Neutrophil (primary cell): ENCODE results near the gene RPE65.

Experiments
- H3K27ac ChIP-seq: fragments of 200-600 bp; sonication (generic); 2 replicates; pipeline ENCODE4 v1.5.1; 2016; ENCODE audit warnings: mild to moderate bottlenecking, moderate library complexity
- H3K27me3 ChIP-seq: fragments of 200-600 bp; sonication (generic); 2 replicates; pipeline ENCODE4 v1.6.0; 2016; ENCODE audit warnings: mild to moderate bottlenecking
- H3K36me3 ChIP-seq: fragments of 200-600 bp; sonication (generic); 2 replicates; pipeline ENCODE4 v1.5.1; 2017
- H3K4me1 ChIP-seq, 2 experiments: fragments of 200-600 bp in 1 of 2; sonication (generic) in 1 of 2; 1 replicate in 1 of 2; 2 replicates in 1 of 2; pipeline versions ENCODE4 v1.5.1 to v1.6.1; 2013 to 2016; ENCODE audit warnings: low read depth in 1 of 2, low read length in 1 of 2, mild to moderate bottlenecking in 1 of 2, moderate library complexity in 1 of 2; ENCODE audit not compliant: control insufficient read depth in 1 of 2, insufficient read depth in 1 of 2
- H3K4me3 ChIP-seq, 2 experiments: fragments of 200-600 bp in 1 of 2; sonication (generic) in 1 of 2; 1 replicate in 1 of 2; 2 replicates in 1 of 2; pipeline ENCODE4 v1.5.1; 2013 to 2016; ENCODE audit warnings: low read depth in 1 of 2, low read length in 1 of 2, mild to moderate bottlenecking in 1 of 2, moderate library complexity in 1 of 2
- H3K9me3 ChIP-seq: fragments of 200-600 bp; sonication (generic); 2 replicates; pipeline ENCODE4 v1.5.1; 2016
- TF ChIP-seq, protein P1 (sequence below): fragments of 200-600 bp; sonication (generic); IDR thresholded peaks from 2 replicates; pipeline ENCODE4 v1.5.1; 2016; ENCODE audit warnings: antibody characterized with exemption

Gene RPE65

DNA sequence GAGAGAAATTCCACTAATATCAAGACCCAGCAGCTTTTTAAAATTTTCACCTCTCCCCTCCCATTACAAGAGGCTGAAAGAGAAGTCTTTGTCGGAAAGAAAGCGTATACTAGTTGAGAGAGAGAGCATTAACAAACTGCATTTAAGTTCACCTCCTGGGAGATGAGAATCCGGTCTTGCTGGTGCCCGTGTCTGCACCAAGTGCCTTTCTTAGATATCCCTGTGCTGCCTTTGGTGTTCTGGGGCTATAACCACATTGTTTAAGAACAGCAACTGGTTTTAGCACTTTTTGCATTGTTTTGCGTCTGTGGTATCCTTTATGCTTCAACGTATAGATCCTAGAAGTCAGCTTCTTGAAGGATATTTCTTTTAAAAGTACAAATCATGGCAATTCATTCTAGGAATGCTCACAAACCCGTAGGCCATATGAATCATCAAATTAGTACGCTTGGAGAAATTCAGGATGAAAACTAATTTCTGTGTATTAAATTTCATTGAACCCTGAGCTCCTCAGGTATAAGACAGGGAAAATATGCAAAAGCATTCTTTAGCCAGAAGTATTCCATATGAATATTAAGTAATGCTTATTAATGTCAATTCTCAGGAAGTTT, 3.4 kb upstream of the RPE65 start:
- TF ChIP-seq, protein P1, sequence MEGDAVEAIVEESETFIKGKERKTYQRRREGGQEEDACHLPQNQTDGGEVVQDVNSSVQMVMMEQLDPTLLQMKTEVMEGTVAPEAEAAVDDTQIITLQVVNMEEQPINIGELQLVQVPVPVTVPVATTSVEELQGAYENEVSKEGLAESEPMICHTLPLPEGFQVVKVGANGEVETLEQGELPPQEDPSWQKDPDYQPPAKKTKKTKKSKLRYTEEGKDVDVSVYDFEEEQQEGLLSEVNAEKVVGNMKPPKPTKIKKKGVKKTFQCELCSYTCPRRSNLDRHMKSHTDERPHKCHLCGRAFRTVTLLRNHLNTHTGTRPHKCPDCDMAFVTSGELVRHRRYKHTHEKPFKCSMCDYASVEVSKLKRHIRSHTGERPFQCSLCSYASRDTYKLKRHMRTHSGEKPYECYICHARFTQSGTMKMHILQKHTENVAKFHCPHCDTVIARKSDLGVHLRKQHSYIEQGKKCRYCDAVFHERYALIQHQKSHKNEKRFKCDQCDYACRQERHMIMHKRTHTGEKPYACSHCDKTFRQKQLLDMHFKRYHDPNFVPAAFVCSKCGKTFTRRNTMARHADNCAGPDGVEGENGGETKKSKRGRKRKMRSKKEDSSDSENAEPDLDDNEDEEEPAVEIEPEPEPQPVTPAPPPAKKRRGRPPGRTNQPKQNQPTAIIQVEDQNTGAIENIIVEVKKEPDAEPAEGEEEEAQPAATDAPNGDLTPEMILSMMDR, result no peak
- Histone ChIP-seq H3K27ac (no peak overlapping the region), H3K4me1 (peaks cover 13 to 17% of the 10 kb centered on the region in 2 experiments), H3K27me3 (no peaks in the 10 kb centered on the region), H3K9me3 (no peaks in the 10 kb centered on the region), H3K4me3 (no peak overlapping the region), H3K36me3 (no peaks in the 10 kb centered on the region)

DNA sequence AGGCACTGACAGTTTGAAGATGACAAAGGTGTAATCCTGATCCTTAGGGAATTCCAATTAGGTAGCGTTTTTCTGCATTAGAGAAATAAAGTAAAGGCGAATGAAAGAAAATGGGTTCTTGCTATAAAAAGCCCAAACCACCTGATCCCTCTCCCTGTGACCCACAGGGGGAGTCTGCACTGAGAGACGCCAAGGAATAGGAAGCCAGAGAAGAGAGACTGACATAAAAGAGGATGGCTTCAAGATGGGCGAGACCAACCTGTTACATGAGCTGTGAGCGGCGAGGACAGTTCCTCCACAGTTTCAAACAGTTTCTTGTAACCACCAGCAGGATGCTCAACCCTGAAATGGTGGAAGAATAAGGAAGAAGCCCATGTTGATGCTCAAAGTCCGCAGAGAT, 1.4 kb downstream of the RPE65 start:
- TF ChIP-seq, protein P1, result no peak

DNA sequence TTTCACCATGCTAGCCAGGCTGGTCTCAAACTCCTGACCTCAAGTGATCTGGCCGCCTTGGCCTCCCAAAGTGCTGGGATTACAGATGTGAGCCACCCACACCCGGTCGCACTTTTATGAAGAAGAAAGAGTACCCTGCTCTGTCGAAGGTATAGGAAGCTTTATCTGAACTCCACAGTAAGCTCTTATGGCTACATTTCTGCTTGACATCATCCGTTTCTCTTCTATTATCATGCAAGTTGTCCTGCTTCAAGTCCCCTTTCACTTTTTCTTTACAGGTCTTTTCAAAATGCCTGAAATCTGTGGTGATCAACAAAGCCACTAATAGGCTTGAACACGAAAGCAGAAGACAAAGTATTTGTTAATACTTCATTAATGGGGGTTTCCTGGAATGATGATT, 4.0 kb downstream of the RPE65 start:
- no peak overlapping the region for H3K27ac ChIP-seq
- H3K9me3 ChIP-seq, result no peaks in the 10 kb centered on the region
- H3K4me3 ChIP-seq, result no peak overlapping the region
- no peaks in the 10 kb centered on the region for H3K36me3 ChIP-seq
- H3K4me1 ChIP-seq, result peaks cover 13 to 19% of the 10 kb centered on the region in 2 experiments
- TF ChIP-seq, protein P1, result no peak
- H3K27me3 ChIP-seq, result no peaks in the 10 kb centered on the region

More for the DNA sequence above, 1.4 kb downstream of the RPE65 start:
- Histone ChIP-seq H3K9me3 (no peaks in the 10 kb centered on the region), H3K27me3 (no peaks in the 10 kb centered on the region), H3K36me3 (no peaks in the 10 kb centered on the region), H3K4me3 (no peak overlapping the region), H3K4me1 (peaks cover 13 to 19% of the 10 kb centered on the region in 2 experiments), H3K27ac (no peak overlapping the region)

DNA sequence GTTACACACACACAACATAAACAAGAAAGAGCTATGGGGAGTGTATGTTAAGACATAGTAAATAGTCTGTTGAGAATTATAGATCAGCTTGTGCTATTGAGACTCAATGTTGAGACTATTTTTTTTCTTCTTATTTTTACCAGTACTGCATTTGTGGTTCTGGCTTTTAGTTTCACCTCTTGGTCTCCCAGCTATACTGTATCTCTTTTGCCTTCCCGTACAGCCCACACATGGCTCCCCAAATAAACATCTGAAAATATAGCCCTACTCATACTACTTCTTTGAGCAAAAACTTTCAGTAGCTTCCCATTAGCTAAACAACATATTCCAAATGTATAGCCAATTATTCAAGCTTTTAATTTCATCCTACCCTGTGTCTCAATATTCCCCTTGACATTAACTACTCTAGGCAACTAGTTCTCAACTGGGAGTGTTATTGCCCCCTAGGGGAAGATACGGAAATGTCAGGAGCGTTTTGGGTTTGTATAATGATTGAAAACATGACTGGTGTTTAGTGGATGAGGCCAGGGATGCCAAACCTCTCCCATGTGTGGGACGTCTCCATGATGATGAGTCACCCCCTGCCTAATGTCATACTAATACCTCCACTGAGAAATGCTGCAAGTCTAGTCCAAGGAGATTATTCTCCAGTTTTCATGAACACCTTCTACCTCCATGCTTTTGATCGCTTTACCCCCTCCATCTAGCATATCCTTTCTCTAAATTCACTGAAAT, 6.8 kb downstream of the RPE65 start:
- Histone ChIP-seq H3K4me3 (no peak overlapping the region), H3K27ac (no peak overlapping the region), H3K27me3 (no peaks in the 10 kb centered on the region), H3K36me3 (no peaks in the 10 kb centered on the region), H3K9me3 (no peaks in the 10 kb centered on the region), H3K4me1 (peaks cover 0 to under 1% of the 10 kb centered on the region in 2 experiments)
- TF ChIP-seq, protein P1, result peak; percentile 29

DNA sequence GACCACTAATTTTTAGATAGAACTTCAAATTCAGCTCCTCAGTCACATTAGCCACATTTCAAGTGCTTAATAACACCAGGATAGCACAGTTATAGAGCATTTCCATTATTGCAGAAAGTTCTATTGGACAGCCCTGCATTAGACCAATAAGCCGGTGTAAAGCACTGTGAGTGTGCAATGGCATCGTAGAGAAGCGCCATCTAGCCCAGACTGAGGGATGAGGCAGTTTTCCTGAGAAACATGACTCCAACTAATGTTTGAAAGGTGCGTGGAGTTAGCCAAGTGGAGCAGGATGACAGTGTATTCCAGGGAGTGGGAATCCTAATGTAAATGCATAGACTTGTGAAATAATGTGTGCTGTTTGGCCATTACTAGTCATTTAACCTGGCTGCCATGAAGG, 7.7 kb downstream of the RPE65 start:
- Histone ChIP-seq H3K9me3 (no peaks in the 10 kb centered on the region), H3K4me3 (no peak overlapping the region), H3K36me3 (no peaks in the 10 kb centered on the region), H3K4me1 (no peaks in the 10 kb centered on the region), H3K27me3 (no peaks in the 10 kb centered on the region), H3K27ac (no peak overlapping the region)
- TF ChIP-seq, protein P1, result no peak
